Keratinocyte (primary cell): ENCODE data around the gene USP48. TPM values are rescaled to one million over a fixed set of nuclear protein-coding genes. Genes with fewer than 3 reads are reported as not detected.
"Not testable (repeated sequence)": the region's sequence is repeated elsewhere in the genome, so short reads cannot be mapped to it uniquely, and the experiment has no call there.

Source experiments
- DNase-seq: peaks from one replicate; pipeline ENCODE4 v3.0.0-alpha.2; 2011; ENCODE audit warnings: low read depth, missing footprints, low spot score
- FAIRE-seq: peaks from 2 replicates; lab custom pipeline; 2011; peaks lifted over from hg19 to GRCh38; lab: Jason Lieb, UNC
- H2AFZ ChIP-seq: 2 replicates; pipeline ENCODE4 v1.6.0; 2012; ENCODE audit warnings: low read length, control low read depth, inconsistent platforms; ENCODE audit not compliant: control insufficient read depth
- H3K27ac ChIP-seq: 2 replicates; pipeline ENCODE4 v1.5.1; 2011; ENCODE audit warnings: low read length; ENCODE audit not compliant: control insufficient read depth, insufficient read depth
- H3K27me3 ChIP-seq: 3 replicates; pipeline ENCODE4 v1.6.0; 2011; ENCODE audit warnings: low read length; ENCODE audit not compliant: control insufficient read depth, insufficient read depth; ENCODE audit errors: extremely low read depth
- H3K36me3 ChIP-seq, 2 experiments: 2 replicates in 1 of 2; 3 replicates in 1 of 2; pipeline ENCODE4 v1.5.1; 2011; ENCODE audit warnings: low read length in 2 of 2, mild to moderate bottlenecking in 1 of 2; ENCODE audit not compliant: control insufficient read depth in 2 of 2, insufficient read depth in 2 of 2; ENCODE audit errors: extremely low read depth in 1 of 2
- H3K4me1 ChIP-seq: 3 replicates; pipeline ENCODE4 v1.5.1; 2011; ENCODE audit warnings: low read length; ENCODE audit not compliant: control insufficient read depth, insufficient read depth; ENCODE audit errors: extremely low read depth
- H3K4me2 ChIP-seq: 3 replicates; pipeline ENCODE4 v1.6.0; 2011; ENCODE audit warnings: low read depth, low read length; ENCODE audit not compliant: control insufficient read depth, insufficient read depth; ENCODE audit errors: extremely low read depth
- H3K4me3 ChIP-seq, 3 experiments: fragments of 200-600 bp in 1 of 3; sonication (generic) in 1 of 3; 2 replicates in 2 of 3; 3 replicates in 1 of 3; pipeline ENCODE4 v1.5.1; 2011 to 2016; ENCODE audit warnings: low read length in 3 of 3, mild to moderate bottlenecking in 3 of 3, control low read depth in 2 of 3, inconsistent platforms in 1 of 3, low read depth in 1 of 3, mixed read lengths in 1 of 3, mixed run types in 1 of 3, moderate library complexity in 1 of 3; ENCODE audit not compliant: control insufficient read depth in 2 of 3, insufficient read depth in 2 of 3; ENCODE audit errors: extremely low read depth in 1 of 3
- H3K79me2 ChIP-seq: 2 replicates; pipeline ENCODE4 v1.6.0; 2012; ENCODE audit warnings: low read length; ENCODE audit not compliant: control insufficient read depth, insufficient read depth
- H3K9ac ChIP-seq: 3 replicates; pipeline ENCODE4 v1.6.0; 2011; ENCODE audit warnings: low read length; ENCODE audit not compliant: control insufficient read depth, insufficient read depth; ENCODE audit errors: extremely low read depth
- H3K9me1 ChIP-seq: 3 replicates; pipeline ENCODE4 v1.6.0; 2011; ENCODE audit warnings: low read length; ENCODE audit not compliant: control insufficient read depth, insufficient read depth; ENCODE audit errors: extremely low read depth
- H3K9me3 ChIP-seq: 2 replicates; pipeline ENCODE4 v1.5.1; 2012; ENCODE audit warnings: low read depth, low read length; ENCODE audit not compliant: control insufficient read depth
- H4K20me1 ChIP-seq: 3 replicates; pipeline ENCODE4 v1.6.0; 2011; ENCODE audit warnings: low read length; ENCODE audit not compliant: control insufficient read depth, insufficient read depth; ENCODE audit errors: extremely low read depth
- CTCF ChIP-seq, 3 experiments: IDR thresholded peaks in 1 of 3; conservative IDR thresholded peaks in 1 of 3; optimal IDR thresholded peaks in 1 of 3; 2 replicates in 2 of 3; 3 replicates in 1 of 3; pipeline versions ENCODE3 to v1.5.1; 2011; ENCODE audit warnings: low read length in 3 of 3, mild to moderate bottlenecking in 3 of 3, moderate library complexity in 2 of 3, control low read depth in 1 of 3, inconsistent platforms in 1 of 3; ENCODE audit not compliant: insufficient read depth in 2 of 3; ENCODE audit errors: extremely low read depth in 1 of 3
- EZH2 ChIP-seq: IDR thresholded peaks from one replicate; pipeline ENCODE4 v1.6.1; 2012; ENCODE audit warnings: inconsistent platforms, mild to moderate bottlenecking, low read length, moderate library complexity
- dilution Hi-C: fragments of 300-500 bp; cut with MboI; formaldehyde crosslinking; loops from one replicate; pipeline ENCODE4 v1.7.0; 2020; ENCODE audit warnings: low sequenced_read_pairs; ENCODE audit not compliant: extremely low pct_ligation_motif_present
- polyA plus RNA-seq, 5 experiments: library from polyadenylated mRNA; depleted of rRNA in 3 of 5; stranded (reverse) in 3 of 5; stranded (forward) in 1 of 5; unstranded in 1 of 5; fragments of >200 nt; gene quantifications; 1 replicate in 1 of 5; 2 replicates in 3 of 5; 3 replicates in 1 of 5; pipeline versions ENCODE4 v1.2.1 to v1.2.3, GENCODE V29; 2011 to 2012; ENCODE audit warnings: missing spikeins in 2 of 5, low read depth in 1 of 5, low replicate concordance in 1 of 5

Gene USP48
- polyA plus RNA-seq, 1 donor (not counting 4 experiments of a cell fraction or from before 2014, with no cell fraction given), result 33.0 TPM

GRCh38 chr1:21828075-21828474 lies 45.1 kb upstream of the USP48 start:
- peaks cover 32 to 52% of the 10 kb centered on the region in 2 experiments for H3K36me3 ChIP-seq
- H3K9ac ChIP-seq, result no peak overlapping the region
- H4K20me1 ChIP-seq, result no peaks in the 10 kb centered on the region
- no peak for DNase-seq
- dilution Hi-C loops, result no loop called here
- H3K9me3 ChIP-seq, result no peaks in the 10 kb centered on the region
- H3K4me1 ChIP-seq, result no peaks in the 10 kb centered on the region
- FAIRE-seq, result no peak
- no peaks in the 10 kb centered on the region for H3K9me1 ChIP-seq
- no peak overlapping the region for H3K4me3 ChIP-seq
- TF ChIP-seq EZH2 (no peak), CTCF (optimal IDR thresholded peaks at IDR 0.05 in 1 of 3, IDR thresholded peaks at IDR 0.05 in 1 of 3, conservative IDR thresholded peaks at IDR 0.05 in 1 of 3; ENCODE audit: extremely low read depth in 1 of 3, insufficient read depth in 2 of 3, low read length in 3 of 3) (no peak)
- no peaks in the 10 kb centered on the region for H3K79me2 ChIP-seq
- H3K27me3 ChIP-seq, result no peaks in the 10 kb centered on the region
- H3K27ac ChIP-seq, result no peak overlapping the region
- H2AFZ ChIP-seq, result no peak overlapping the region
- no peak overlapping the region for H3K4me2 ChIP-seq

DNA sequence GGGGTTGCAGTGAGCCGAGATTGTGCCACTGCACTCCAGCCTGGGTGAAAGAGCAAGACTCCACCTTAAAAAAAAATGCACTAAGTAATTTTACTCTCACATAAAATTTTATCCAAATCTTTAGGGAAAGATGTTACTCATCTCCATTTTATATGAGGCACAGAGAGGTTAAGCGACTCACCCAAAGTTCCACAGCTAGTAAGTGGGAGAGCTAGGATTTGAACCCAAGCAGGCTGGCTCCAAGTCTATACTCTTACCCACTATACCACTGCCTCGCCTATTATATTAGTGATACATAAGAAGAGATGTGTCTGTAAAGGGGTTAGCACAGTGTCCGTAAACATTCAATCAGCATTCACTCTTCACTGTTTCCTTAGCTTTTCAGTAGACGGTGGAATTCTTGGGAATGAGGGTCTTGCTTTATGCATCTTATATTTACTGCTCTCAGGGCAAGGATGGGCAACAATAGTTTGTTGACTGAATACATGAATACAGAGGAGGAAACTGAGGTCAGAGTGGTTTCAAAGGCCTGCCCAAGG lies 44.3 kb upstream of the USP48 start:
- peaks cover 28 to 48% of the 10 kb centered on the region in 2 experiments for H3K36me3 ChIP-seq
- no peak for FAIRE-seq

DNA sequence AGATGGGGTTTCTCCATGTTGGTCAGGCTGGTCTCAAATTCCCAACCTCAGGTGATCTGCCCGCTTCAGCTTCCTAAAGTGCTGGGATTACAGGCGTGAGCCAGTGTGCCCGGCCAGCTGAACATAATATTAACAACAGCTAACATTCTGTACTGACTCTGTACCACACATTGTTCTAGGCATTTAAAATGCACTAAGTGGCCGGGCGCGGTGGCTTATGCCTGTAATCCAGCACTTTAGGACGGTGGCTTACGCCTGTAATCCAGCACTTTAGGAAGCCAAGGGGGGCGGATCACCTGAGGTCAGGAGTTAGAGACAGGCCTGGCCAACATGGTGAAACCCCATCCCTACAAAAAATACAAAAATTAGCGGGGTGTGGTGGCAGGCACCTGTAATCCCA lies 43.7 kb upstream of the USP48 start:
- H3K79me2 ChIP-seq, H3K4me3 ChIP-seq, H3K4me2 ChIP-seq, H4K20me1 ChIP-seq, H3K9me1 ChIP-seq, FAIRE-seq, H3K9me3 ChIP-seq, H3K27me3 ChIP-seq, dilution Hi-C loops, H3K27ac ChIP-seq, H3K9ac ChIP-seq, H2AFZ ChIP-seq, DNase-seq, H3K4me1 ChIP-seq: not testable (repeated sequence)
- peaks cover 24 to 49% of the 10 kb centered on the region in 2 experiments for H3K36me3 ChIP-seq

More for the DNA sequence above, 44.3 kb upstream of the USP48 start:
- Histone ChIP-seq H3K9me3 (no peaks in the 10 kb centered on the region), H3K4me2 (no peak overlapping the region), H3K9ac (no peak overlapping the region), H3K79me2 (no peaks in the 10 kb centered on the region), H3K27me3 (no peaks in the 10 kb centered on the region), H4K20me1 (no peaks in the 10 kb centered on the region), H3K4me1 (no peaks in the 10 kb centered on the region), H3K27ac (no peak overlapping the region), H3K4me3 (no peak overlapping the region), H2AFZ (no peak overlapping the region), H3K9me1 (no peaks in the 10 kb centered on the region)
- dilution Hi-C loops, result no loop called here
- no peak for DNase-seq
- no peak for TF ChIP-seq EZH2
- TF ChIP-seq CTCF (optimal IDR thresholded peaks at IDR 0.05 in 1 of 3, IDR thresholded peaks at IDR 0.05 in 1 of 3, conservative IDR thresholded peaks at IDR 0.05 in 1 of 3; ENCODE audit: extremely low read depth in 1 of 3, insufficient read depth in 2 of 3, low read length in 3 of 3), result no peak
